Endothelial cell of umbilical vein (primary cell): ENCODE measurements around the gene NPY1R. TPM values are rescaled to one million over a fixed set of nuclear protein-coding genes. Genes with fewer than 3 reads are reported as not detected.

Source experiments
- BruUV-seq: library from RNA; stranded (reverse); fragments of 400-500 nt; replicated peaks from 2 replicates; lab custom pipeline; 2021; lab: Mats Ljungman, UMichigan
- CTCF ChIA-PET: fragments of 300-600, 350-600 bp; sonication (Branson Sonifier 250); formaldehyde crosslinking; loops from one replicate; lab custom pipeline; 2021; ENCODE audit warnings: antibody characterized with exemption, inconsistent platforms; lab: Charles Lee
- POLR2A ChIA-PET: fragments of 300-600, 350-600 bp; sonication (Branson Sonifier 250); formaldehyde crosslinking; loops from one replicate; lab custom pipeline; 2021; ENCODE audit warnings: antibody characterized with exemption, inconsistent platforms; lab: Charles Lee
- DNase-seq: peaks from one replicate; pipeline ENCODE4 v3.0.0-alpha.2; 2011; ENCODE audit warnings: low read depth, low spot score
- FAIRE-seq: peaks from 2 replicates; lab custom pipeline; 2011; peaks lifted over from hg19 to GRCh38; lab: Jason Lieb, UNC
- H2AFZ ChIP-seq: 2 replicates; pipeline ENCODE4 v1.6.0; 2012; ENCODE audit warnings: low read depth, low read length, control low read depth, inconsistent platforms
- H3K27ac ChIP-seq: 2 replicates; pipeline ENCODE4 v1.5.1; 2011; ENCODE audit warnings: low read depth, mild to moderate bottlenecking, control low read depth, low read length, moderate library complexity; ENCODE audit not compliant: insufficient read depth
- H3K27me3 ChIP-seq, 2 experiments: 2 replicates each; pipeline versions ENCODE4 v1.6.0 to v1.6.1; 2011; ENCODE audit warnings: low read length in 2 of 2, mixed read lengths in 1 of 2; ENCODE audit not compliant: control insufficient read depth in 2 of 2, insufficient read depth in 2 of 2
- H3K36me3 ChIP-seq, 2 experiments: 2 replicates in 1 of 2; 3 replicates in 1 of 2; pipeline ENCODE4 v1.5.1; 2011; ENCODE audit warnings: low read length in 2 of 2, mild to moderate bottlenecking in 1 of 2, moderate library complexity in 1 of 2; ENCODE audit not compliant: control insufficient read depth in 2 of 2, insufficient read depth in 2 of 2; ENCODE audit errors: extremely low read depth in 1 of 2
- H3K4me1 ChIP-seq: 3 replicates; pipeline ENCODE4 v1.5.1; 2011; ENCODE audit warnings: mild to moderate bottlenecking, low read length; ENCODE audit not compliant: control insufficient read depth, insufficient read depth; ENCODE audit errors: extremely low read depth
- H3K4me2 ChIP-seq: 2 replicates; pipeline ENCODE4 v1.6.1; 2011; ENCODE audit warnings: low read length, control low read depth, mixed read lengths; ENCODE audit not compliant: insufficient read depth
- H3K4me3 ChIP-seq, 3 experiments: fragments of 200-600 bp in 1 of 3; sonication (generic), shearing (Covaris generic) in 1 of 3; replicated peaks in 1 of 3; 2 replicates each; pipeline ENCODE4 v1.5.1; 2011 to 2016; ENCODE audit warnings: control low read depth in 3 of 3, low read length in 3 of 3, mild to moderate bottlenecking in 2 of 3, inconsistent platforms in 1 of 3, low read depth in 1 of 3, moderate library complexity in 1 of 3; ENCODE audit not compliant: insufficient read depth in 1 of 3
- H3K79me2 ChIP-seq: 2 replicates; pipeline ENCODE4 v1.6.0; 2012; ENCODE audit warnings: low read length, inconsistent platforms; ENCODE audit not compliant: control insufficient read depth, insufficient read depth
- H3K9ac ChIP-seq: replicated peaks from 2 replicates; pipeline ENCODE3; 2011; ENCODE audit warnings: low read length, control low read depth; ENCODE audit not compliant: insufficient read depth; ENCODE audit errors: extremely low read depth
- H3K9me1 ChIP-seq: replicated peaks from 3 replicates; pipeline ENCODE4 v1.6.0; 2011; ENCODE audit warnings: mild to moderate bottlenecking, low read length; ENCODE audit not compliant: control insufficient read depth, insufficient read depth; ENCODE audit errors: extremely low read depth
- H3K9me3 ChIP-seq: replicated peaks from 2 replicates; pipeline ENCODE4 v1.5.1; 2012; ENCODE audit warnings: low read length, inconsistent platforms; ENCODE audit not compliant: control insufficient read depth, insufficient read depth
- H4K20me1 ChIP-seq: replicated peaks from 2 replicates; pipeline ENCODE3; 2011; ENCODE audit warnings: mild to moderate bottlenecking, low read length; ENCODE audit not compliant: control insufficient read depth, insufficient read depth; ENCODE audit errors: extremely low read depth
- CTCF ChIP-seq, 2 donors: IDR thresholded peaks; 1 replicate in 1 of 2; 2 replicates in 1 of 2; pipeline ENCODE4 v1.5.1; 2011; ENCODE audit warnings: low read length in 2 of 2, mild to moderate bottlenecking in 2 of 2, moderate library complexity in 2 of 2, control low read depth in 1 of 2, inconsistent platforms in 1 of 2, low read depth in 1 of 2; ENCODE audit not compliant: insufficient read depth in 1 of 2; ENCODE audit errors: extremely low read depth in 1 of 2
- EZH2 ChIP-seq: IDR thresholded peaks from 2 replicates; pipeline ENCODE4 v1.6.1; 2012; ENCODE audit warnings: borderline replicate concordance, low read depth, mild to moderate bottlenecking, moderate library complexity, low read length, inconsistent platforms; ENCODE audit not compliant: severe bottlenecking
- FOS ChIP-seq: IDR thresholded peaks from 2 replicates; pipeline ENCODE4 v1.6.1; 2011; ENCODE audit warnings: mild to moderate bottlenecking, low read length, moderate library complexity, borderline replicate concordance; ENCODE audit not compliant: insufficient read depth
- GATA2 ChIP-seq: IDR thresholded peaks from 2 replicates; pipeline ENCODE4 v1.7.0; 2011; ENCODE audit warnings: low read depth, mild to moderate bottlenecking, moderate library complexity, mixed read lengths, low read length; ENCODE audit not compliant: insufficient read length, insufficient read depth
- JUN ChIP-seq: IDR thresholded peaks from 2 replicates; pipeline ENCODE4 v1.6.1; 2011; ENCODE audit warnings: borderline replicate concordance, low read depth; ENCODE audit not compliant: insufficient read length, insufficient read depth
- MAX ChIP-seq: IDR thresholded peaks from 2 replicates; pipeline ENCODE4 v1.6.1; 2011; ENCODE audit not compliant: insufficient read depth, insufficient read length
- MYC ChIP-seq: IDR thresholded peaks from one replicate; pipeline ENCODE4 v1.6.1; 2011; ENCODE audit warnings: mild to moderate bottlenecking, low read depth, low read length
- POLR2A ChIP-seq: IDR thresholded peaks from 2 replicates; pipeline ENCODE4 v1.6.1; 2012; ENCODE audit warnings: low read depth, mild to moderate bottlenecking, control low read depth, low read length
- POLR2AphosphoS5 ChIP-seq: IDR thresholded peaks from 2 replicates; pipeline ENCODE4 v1.6.1; 2012; ENCODE audit warnings: low read depth, mild to moderate bottlenecking, control low read depth, low read length, moderate library complexity; ENCODE audit not compliant: insufficient read depth
- dilution Hi-C: fragments of 300-500 bp; cut with MboI; formaldehyde crosslinking; loops from one replicate; pipeline ENCODE4 v1.15.0; 2019; ENCODE audit warnings: low sequenced_read_pairs; ENCODE audit not compliant: extremely low pct_ligation_motif_present
- intact Hi-C: fragments of 100-400 bp; cut with micrococcal nuclease; formaldehyde crosslinking; loops from one replicate; pipeline ENCODE4 v1.10.0; 2022
- polyA plus RNA-seq, 4 experiments: library from polyadenylated mRNA; depleted of rRNA in 3 of 4; stranded (reverse) in 3 of 4; unstranded in 1 of 4; fragments of >200 nt; gene quantifications; 2 replicates each; pipeline versions ENCODE4 v1.2.1 to v1.2.3, GENCODE V29; 2011 to 2012; ENCODE audit warnings: missing spikeins in 1 of 4
- total RNA-seq: library from RNA; stranded (reverse); gene quantifications from 2 replicates; pipeline ENCODE4 v1.2.3, GENCODE V29; 2021

The NPY1R gene
- total and polyA plus RNA-seq, 2 donors (not counting 3 experiments of a cell fraction or from before 2014, with no cell fraction given): 0.08 TPM; not detected in 1

- no peaks in the 10 kb centered on the region for H3K4me1 ChIP-seq
- DNase-seq: no peak
- peaks cover 0 to 2% of the 10 kb centered on the region in 2 experiments for H3K27me3 ChIP-seq
- no peak for TF ChIP-seq GATA2
- TF ChIP-seq MYC: no peak
- TF ChIP-seq CTCF (IDR thresholded peaks at IDR 0.05; ENCODE audit: extremely low read depth in 1 of 2, insufficient read depth in 1 of 2, low read depth in 1 of 2, low read length in 2 of 2): no peak
- TF ChIP-seq POLR2A: no peak
- no peak for TF ChIP-seq JUN
- no peak for TF ChIP-seq POLR2AphosphoS5
- TF ChIP-seq EZH2: no peak
- no peak for TF ChIP-seq MAX
- TF ChIP-seq FOS: no peak
- no peak overlapping the region for H2AFZ ChIP-seq
- no peak overlapping the region for H3K9ac ChIP-seq
- H3K9me3 ChIP-seq: no peaks in the 10 kb centered on the region
- H3K9me1 ChIP-seq: no peaks in the 10 kb centered on the region
- no peak for FAIRE-seq
- no TSS peak for BruUV-seq
- dilution Hi-C loops: no loop called here
- no peak overlapping the region for H3K27ac ChIP-seq
- intact Hi-C loops: no loop called here
- H3K79me2 ChIP-seq: no peaks in the 10 kb centered on the region
- H3K36me3 ChIP-seq: no peaks in the 10 kb centered on the region
- CTCF ChIA-PET: interaction anchor here (1.6 kb wide), 1 partner anchor 70 kb away, joined by 3 read pairs; no protein-coding TSS in a partner anchor
- no peak overlapping the region for H3K4me2 ChIP-seq
- no peak overlapping the region for H3K4me3 ChIP-seq
- H4K20me1 ChIP-seq: no peaks in the 10 kb centered on the region
- POLR2A ChIA-PET: no interaction called here
These were observed 18.3 kb upstream of the NPY1R start for GRCh38 chr4:163350672-163351071.
